SK-N-SH (cell line): Measurements from ENCODE around the gene ERCC2. TPM values are rescaled to one million over a fixed set of nuclear protein-coding genes. Genes with fewer than 3 reads are reported as not detected.

Experiments used
- CTCF ChIA-PET: fragments of 300-600, 350-600 bp; formaldehyde crosslinking; extraction: SDS; loops from one replicate; lab custom pipeline; 2021; lab: Yijun Ruan, JAX
- POLR2A ChIA-PET: fragments of 350-600 bp; sonication (Branson Sonifier 250); formaldehyde crosslinking; extraction: SDS; loops from one replicate; lab custom pipeline; 2020; ENCODE audit warnings: antibody characterized with exemption, inconsistent platforms; lab: Yijun Ruan, JAX
- DNase-seq: peaks from one replicate; pipeline ENCODE4 v3.0.0; 2012
- H2AFZ ChIP-seq: fragments of 200-600 bp; sonication (generic); 2 replicates; pipeline ENCODE4 v1.8.1; 2016; ENCODE audit warnings: antibody characterized with exemption, mild to moderate bottlenecking, low read depth
- H3F3A ChIP-seq: fragments of 200-600 bp; sonication (generic); replicated peaks from 2 replicates; pipeline ENCODE3; 2016; ENCODE audit warnings: antibody characterized with exemption, mild to moderate bottlenecking; ENCODE audit not compliant: insufficient read depth
- H3K27ac ChIP-seq, 2 experiments: fragments of 200-500 bp in 1 of 2; fragments of 200-600 bp in 1 of 2; sonication (Bioruptor generic) in 1 of 2; sonication (generic), shearing (Covaris generic) in 1 of 2; 2 replicates each; pipeline versions ENCODE4 v1.5.1 to v1.6.1; 2014 to 2016; ENCODE audit warnings: low read depth in 2 of 2, inconsistent platforms in 1 of 2, low read length in 1 of 2, mild to moderate bottlenecking in 1 of 2, mixed read lengths in 1 of 2
- H3K27me3 ChIP-seq: fragments of 200-600 bp; sonication (generic), shearing (Covaris generic); 2 replicates; pipeline ENCODE4 v1.6.1; 2016; ENCODE audit warnings: mixed run types; ENCODE audit not compliant: insufficient read depth
- H3K36me3 ChIP-seq, 2 experiments: fragments of 200-500 bp in 1 of 2; fragments of 200-600 bp in 1 of 2; sonication (Bioruptor generic) in 1 of 2; sonication (generic) in 1 of 2; replicated peaks in 1 of 2; 2 replicates each; pipeline versions ENCODE3 to v1.5.1; 2014 to 2016; ENCODE audit warnings: low read length in 1 of 2, mild to moderate bottlenecking in 1 of 2; ENCODE audit not compliant: insufficient read depth in 2 of 2, control insufficient read depth in 1 of 2
- H3K4me1 ChIP-seq, 2 experiments: fragments of 200-500 bp in 1 of 2; fragments of 200-600 bp in 1 of 2; sonication (Bioruptor generic) in 1 of 2; sonication (generic), shearing (Covaris generic) in 1 of 2; 2 replicates each; pipeline versions ENCODE4 v1.5.1 to v1.6.1; 2014 to 2016; ENCODE audit warnings: low read depth in 1 of 2, low read length in 1 of 2, mixed run types in 1 of 2; ENCODE audit not compliant: insufficient read depth in 2 of 2, control insufficient read depth in 1 of 2
- H3K4me2 ChIP-seq: fragments of 200-600 bp; sonication (generic), shearing (Covaris generic); 2 replicates; pipeline ENCODE4 v1.6.1; 2017; ENCODE audit warnings: mixed run types
- H3K4me3 ChIP-seq, 2 experiments: fragments of 200-500 bp in 1 of 2; fragments of 200-600 bp in 1 of 2; sonication (Bioruptor generic) in 1 of 2; sonication (generic), shearing (Covaris generic) in 1 of 2; 2 replicates each; pipeline versions ENCODE4 v1.5.1 to v1.8.1; 2014 to 2016; ENCODE audit warnings: low read depth in 2 of 2, inconsistent platforms in 1 of 2, low read length in 1 of 2, mild to moderate bottlenecking in 1 of 2, mixed read lengths in 1 of 2, moderate library complexity in 1 of 2
- H3K79me2 ChIP-seq: fragments of 200-600 bp; sonication (generic); 2 replicates; pipeline ENCODE4 v1.8.1; 2017; ENCODE audit warnings: mild to moderate bottlenecking; ENCODE audit not compliant: insufficient read depth
- H3K9ac ChIP-seq: fragments of 200-600 bp; sonication (generic); 2 replicates; pipeline ENCODE4 v1.6.1; 2017; ENCODE audit warnings: mixed run types
- H3K9me2 ChIP-seq: fragments of 200-600 bp; sonication (generic); 2 replicates; pipeline ENCODE4 v1.6.1; 2017; ENCODE audit warnings: mixed run types
- H3K9me3 ChIP-seq: fragments of 200-600 bp; sonication (generic); 2 replicates; pipeline ENCODE4 v1.6.1; 2017; ENCODE audit warnings: mixed run types, mild to moderate bottlenecking, moderate library complexity
- H4K20me1 ChIP-seq: fragments of 200-600 bp; sonication (generic); 2 replicates; pipeline ENCODE4 v1.6.1; 2017; ENCODE audit warnings: mild to moderate bottlenecking, mixed run types; ENCODE audit not compliant: insufficient read depth
- CHD2 ChIP-seq: fragments of 150-350 bp; IDR thresholded peaks from 2 replicates; pipeline ENCODE4 v1.6.1; 2018; ENCODE audit warnings: low read length; ENCODE audit not compliant: partially characterized antibody
- ELF1 ChIP-seq: IDR thresholded peaks from 2 replicates; pipeline ENCODE4 v1.4.0; 2012
- EP300 ChIP-seq, 2 experiments: IDR thresholded peaks; 2 replicates each; pipeline versions ENCODE4 v1.4.0 to v1.6.1; 2012; ENCODE audit warnings: borderline replicate concordance in 1 of 2, low read depth in 1 of 2, low read length in 1 of 2
- FOXM1 ChIP-seq: IDR thresholded peaks from 2 replicates; pipeline ENCODE4 v1.4.0; 2012; ENCODE audit warnings: low read depth, mild to moderate bottlenecking
- GATA2 ChIP-seq: sonication (generic); formaldehyde crosslinking; IDR thresholded peaks from 2 replicates; pipeline ENCODE4 v1.5.0; 2020; ENCODE audit warnings: mild to moderate bottlenecking, missing genetic modification reagents
- JUND ChIP-seq: IDR thresholded peaks from 2 replicates; pipeline ENCODE4 v1.4.0; 2012
- MEF2A ChIP-seq: IDR thresholded peaks from 2 replicates; pipeline ENCODE4 v1.4.0; 2012; ENCODE audit warnings: low read depth, borderline replicate concordance
- MXI1 ChIP-seq: IDR thresholded peaks from 2 replicates; pipeline ENCODE4 v1.6.1; 2012; ENCODE audit warnings: mild to moderate bottlenecking, low read depth, low read length, improper control_type of control experiment
- NRF1 ChIP-seq: IDR thresholded peaks from 2 replicates; pipeline ENCODE4 v1.6.1; 2012; ENCODE audit warnings: low read depth, mild to moderate bottlenecking, low read length
- RFX5 ChIP-seq: IDR thresholded peaks from 2 replicates; pipeline ENCODE4 v1.6.1; 2012; ENCODE audit warnings: mild to moderate bottlenecking, improper control_type of control experiment, low read length
- USF1 ChIP-seq: IDR thresholded peaks from 2 replicates; pipeline ENCODE4 v1.4.0; 2012; ENCODE audit warnings: low read depth, borderline replicate concordance
- YY1 ChIP-seq: IDR thresholded peaks from 2 replicates; pipeline ENCODE4 v1.4.0; 2012; ENCODE audit warnings: low read depth, mild to moderate bottlenecking
- WGBS: methylation state at CpG from one replicate; pipeline ENCODE4 v1.1.6; 2017; ENCODE audit warnings: low lambda C conversion rate; 5-methylcytosine and 5-hydroxymethylcytosine counted together
- polyA plus RNA-seq, 3 experiments: library from polyadenylated mRNA; depleted of rRNA; stranded (reverse); fragments of >200 nt; gene quantifications; 2 replicates each; pipeline ENCODE4 v1.2.3, GENCODE V29; 2012

Gene ERCC2
- polyA plus RNA-seq, 1 of the 3 experiments (the other 2 are of a cell fraction) = 72.8 TPM

GRCh38 chr19:45344621-45345505 is 25.5 kb downstream of the ERCC2 start:
- Histone ChIP-seq H3K4me2 (no peak overlapping the region), H4K20me1 (no peaks in the 10 kb centered on the region), H3K9me3 (no peaks in the 10 kb centered on the region), H3F3A (peaks cover 10% of the 10 kb centered on the region), H3K79me2 (no peaks in the 10 kb centered on the region), H3K4me3 (no peak overlapping the region), H3K27ac (no peak overlapping the region), H3K4me1 (peaks cover 0 to 2% of the 10 kb centered on the region in 2 experiments; a peak in 1 of 4 replicates), H3K27me3 (no peaks in the 10 kb centered on the region; the same call in 1 of the 2 replicates), H3K36me3 (no peaks in the 10 kb centered on the region), H3K9ac (no peak overlapping the region), H3K9me2 (no peaks in the 10 kb centered on the region), H2AFZ (no peak overlapping the region)
- WGBS = 69% methylated on average over 7 of the region's 15 CpGs
- no peak for TF ChIP-seq USF1
- TF ChIP-seq MEF2A = no peak
- TF ChIP-seq EP300 (IDR thresholded peaks at IDR 0.05; ENCODE audit: borderline replicate concordance in 1 of 2, low read depth in 1 of 2, low read length in 1 of 2) = no peak
- TF ChIP-seq ELF1 = no peak
- TF ChIP-seq CHD2 = no peak
- no peak for TF ChIP-seq NRF1
- TF ChIP-seq FOXM1 = no peak
- no peak for TF ChIP-seq YY1
- TF ChIP-seq RFX5 = no peak
- no peak for TF ChIP-seq MXI1
- TF ChIP-seq JUND = no peak
- CTCF ChIA-PET = interaction anchor here (0.7 to 1.4 kb wide), 2 partner anchors 53 to 285 kb away, joined by 3 to 5 read pairs; no protein-coding TSS in a partner anchor
- no peak for DNase-seq
- POLR2A ChIA-PET = no interaction called here

- no peaks in the 10 kb centered on the region; the same call in 1 of the 2 replicates for H3K27me3 ChIP-seq
- H4K20me1 ChIP-seq = no peaks in the 10 kb centered on the region
- POLR2A ChIA-PET = no interaction called here
- H3K27ac ChIP-seq = no peak overlapping the region
- H2AFZ ChIP-seq = no peak overlapping the region
- H3K9me2 ChIP-seq = no peaks in the 10 kb centered on the region
- no peak overlapping the region for H3K4me2 ChIP-seq
- H3K9me3 ChIP-seq = no peaks in the 10 kb centered on the region
- DNase-seq = no peak
- peaks cover 0 to 2% of the 10 kb centered on the region in 2 experiments; a peak in 1 of 4 replicates for H3K4me1 ChIP-seq
- H3F3A ChIP-seq = peaks cover 16% of the 10 kb centered on the region
- H3K4me3 ChIP-seq = no peak overlapping the region
- WGBS = 73% methylated on average over 13 of the region's 13 CpGs
- CTCF ChIA-PET = interaction anchor here (1.0 kb wide), 1 partner anchor 152 kb away, joined by 3 read pairs; no protein-coding TSS in a partner anchor
- H3K79me2 ChIP-seq = no peaks in the 10 kb centered on the region
- no peak for TF ChIP-seq GATA2
- no peak for TF ChIP-seq JUND
- H3K36me3 ChIP-seq = no peaks in the 10 kb centered on the region
- no peak overlapping the region for H3K9ac ChIP-seq
These were observed 27.5 kb downstream of the ERCC2 start for GRCh38 chr19:45342911-45343310.
